Mammary epithelial cell (primary cell): ENCODE measurements around the gene LIMK2.

ENCODE experiments used
- EZH2 ChIP-seq: IDR thresholded peaks from 2 replicates; pipeline ENCODE4 v1.6.1; 2012; ENCODE audit warnings: low read length, inconsistent platforms, borderline replicate concordance
- TF ChIP-seq, protein P1 (sequence below), 2 donors: IDR thresholded peaks in 1 of 2; conservative IDR thresholded peaks in 1 of 2; 2 replicates each; pipeline ENCODE4 v1.5.1; 2011 to 2012; ENCODE audit warnings: inconsistent platforms in 2 of 2, low read length in 2 of 2, mild to moderate bottlenecking in 2 of 2, control low read depth in 1 of 2, low read depth in 1 of 2; ENCODE audit not compliant: insufficient read depth in 1 of 2; ENCODE audit errors: extremely low read depth in 1 of 2

DNA sequence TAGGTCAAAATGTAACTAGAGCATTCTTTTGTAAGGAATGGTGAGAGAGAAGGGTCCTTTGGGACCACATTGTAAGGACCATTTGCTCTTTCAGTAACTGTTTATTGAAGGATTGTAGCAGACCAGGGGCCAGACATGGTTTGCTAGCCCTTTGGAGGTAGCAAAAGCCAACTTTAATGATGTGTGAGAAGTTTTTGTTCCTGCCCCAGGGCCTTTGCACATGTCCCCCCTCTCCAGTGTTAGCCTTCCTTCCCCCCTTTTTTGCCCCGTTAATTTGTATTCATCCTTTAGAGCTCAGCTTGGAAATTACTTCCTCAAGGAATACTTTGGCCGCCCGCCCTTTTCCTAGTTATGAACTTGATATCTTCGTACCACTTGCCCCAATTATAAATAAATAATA, 9.0 kb downstream of the LIMK2 start:
- TF ChIP-seq, protein P1, sequence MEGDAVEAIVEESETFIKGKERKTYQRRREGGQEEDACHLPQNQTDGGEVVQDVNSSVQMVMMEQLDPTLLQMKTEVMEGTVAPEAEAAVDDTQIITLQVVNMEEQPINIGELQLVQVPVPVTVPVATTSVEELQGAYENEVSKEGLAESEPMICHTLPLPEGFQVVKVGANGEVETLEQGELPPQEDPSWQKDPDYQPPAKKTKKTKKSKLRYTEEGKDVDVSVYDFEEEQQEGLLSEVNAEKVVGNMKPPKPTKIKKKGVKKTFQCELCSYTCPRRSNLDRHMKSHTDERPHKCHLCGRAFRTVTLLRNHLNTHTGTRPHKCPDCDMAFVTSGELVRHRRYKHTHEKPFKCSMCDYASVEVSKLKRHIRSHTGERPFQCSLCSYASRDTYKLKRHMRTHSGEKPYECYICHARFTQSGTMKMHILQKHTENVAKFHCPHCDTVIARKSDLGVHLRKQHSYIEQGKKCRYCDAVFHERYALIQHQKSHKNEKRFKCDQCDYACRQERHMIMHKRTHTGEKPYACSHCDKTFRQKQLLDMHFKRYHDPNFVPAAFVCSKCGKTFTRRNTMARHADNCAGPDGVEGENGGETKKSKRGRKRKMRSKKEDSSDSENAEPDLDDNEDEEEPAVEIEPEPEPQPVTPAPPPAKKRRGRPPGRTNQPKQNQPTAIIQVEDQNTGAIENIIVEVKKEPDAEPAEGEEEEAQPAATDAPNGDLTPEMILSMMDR (conservative IDR thresholded peaks at IDR 0.05 in 1 of 2, IDR thresholded peaks at IDR 0.05 in 1 of 2; ENCODE audit: extremely low read depth in 1 of 2, insufficient read depth in 1 of 2, low read depth in 1 of 2, low read length in 2 of 2): no peak
- TF ChIP-seq EZH2: no peak
